NCI-H2171 (cell line): Measurements from ENCODE around the gene CACTIN.

Experiments
- DNase-seq: peaks from one replicate; lab custom pipeline; 2025; lab: John Stamatoyannopoulos, UW

Gene CACTIN

GRCh38 chr19:3609779-3610719 lies 16.5 kb downstream of the CACTIN start:
- no peak for DNase-seq

- no peak for DNase-seq
Measured at GRCh38 chr19:3608750-3609322, 17.8 kb downstream of the CACTIN start.

- no peak for DNase-seq
Measured at GRCh38 chr19:3608079-3608641, 18.4 kb downstream of the CACTIN start.

GRCh38 chr19:3607303-3608078 lies 19.1 kb downstream of the CACTIN start:
- DNase-seq, result no peak

- DNase-seq, result no peak
Measured at GRCh38 chr19:3606690-3607289, 19.8 kb downstream of the CACTIN start, which contains the start of gene TBXA2R. Gene TBXA2R, minus strand, starts transcription at chr19:3606875. Its CDS starts 6,241 bp downstream, at chr19:3600634.

GRCh38 chr19:3606174-3606689 lies 20.4 kb downstream of the CACTIN start:
- no peak for DNase-seq

- DNase-seq, result no peak
Measured at GRCh38 chr19:3605770-3606169, 20.8 kb downstream of the CACTIN start.

GRCh38 chr19:3605361-3605760 lies 21.2 kb downstream of the CACTIN start:
- DNase-seq, result no peak

GRCh38 chr19:3604987-3605343 lies 21.6 kb downstream of the CACTIN start:
- no peak for DNase-seq

GRCh38 chr19:3604227-3604986 lies 22.2 kb downstream of the CACTIN start:
- DNase-seq, result no peak

GRCh38 chr19:3603121-3603811 lies 23.3 kb downstream of the CACTIN start:
- DNase-seq, result no peak

GRCh38 chr19:3601021-3601420 lies 25.6 kb downstream of the CACTIN start:
- DNase-seq, result no peak

- no peak for DNase-seq
Measured at GRCh38 chr19:3599776-3600187, 26.8 kb downstream of the CACTIN start.

- DNase-seq, result no peak
Measured at GRCh38 chr19:3595521-3596061, 31.0 kb downstream of the CACTIN start.

- no peak for DNase-seq
Measured at GRCh38 chr19:3593156-3593555, 33.4 kb downstream of the CACTIN start.

- no peak for DNase-seq
Measured at GRCh38 chr19:3591876-3592613, 34.5 kb downstream of the CACTIN start.

GRCh38 chr19:3590991-3591659 lies 35.5 kb downstream of the CACTIN start:
- no peak for DNase-seq

GRCh38 chr19:3589949-3590348 lies 36.6 kb downstream of the CACTIN start:
- DNase-seq, result no peak

GRCh38 chr19:3589439-3589838 lies 37.2 kb downstream of the CACTIN start:
- DNase-seq, result no peak
